GM19099 (cell line): Measurements from ENCODE around the gene SEL1L3.

Experiments used
- POLR2A ChIP-seq: IDR thresholded peaks from 3 replicates; pipeline ENCODE4 v1.6.1; 2011; ENCODE audit warnings: low read depth; ENCODE audit not compliant: insufficient read length; ENCODE audit errors: extremely low read depth

SEL1L3 gene

GRCh38 chr4:25863831-25864418 is 1.1 kb upstream of the SEL1L3 start:
- TF ChIP-seq POLR2A = no peak

DNA sequence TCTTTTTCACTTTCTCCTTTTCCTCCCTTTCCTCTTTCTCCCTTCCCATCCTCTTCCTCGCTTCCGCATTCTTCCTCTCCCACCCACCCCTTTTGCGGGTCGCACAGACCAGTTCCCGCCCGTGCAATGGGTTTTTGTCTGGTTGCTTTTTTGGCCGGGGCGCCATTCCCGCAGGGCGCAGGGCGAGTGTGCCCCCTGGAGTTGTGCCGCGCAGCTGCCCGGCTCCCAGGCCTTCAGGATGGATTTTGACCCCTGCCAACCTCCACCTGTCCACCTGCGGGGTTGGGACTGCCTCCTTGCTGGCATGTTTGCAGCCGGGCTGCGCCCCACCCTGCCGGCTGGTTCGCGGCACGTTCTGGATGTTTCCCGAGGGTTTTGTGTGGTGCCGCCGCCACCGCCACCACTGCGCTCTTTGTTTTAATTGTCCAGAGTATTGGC is 578 bp upstream of the SEL1L3 start:
- TF ChIP-seq POLR2A = no peak

DNA sequence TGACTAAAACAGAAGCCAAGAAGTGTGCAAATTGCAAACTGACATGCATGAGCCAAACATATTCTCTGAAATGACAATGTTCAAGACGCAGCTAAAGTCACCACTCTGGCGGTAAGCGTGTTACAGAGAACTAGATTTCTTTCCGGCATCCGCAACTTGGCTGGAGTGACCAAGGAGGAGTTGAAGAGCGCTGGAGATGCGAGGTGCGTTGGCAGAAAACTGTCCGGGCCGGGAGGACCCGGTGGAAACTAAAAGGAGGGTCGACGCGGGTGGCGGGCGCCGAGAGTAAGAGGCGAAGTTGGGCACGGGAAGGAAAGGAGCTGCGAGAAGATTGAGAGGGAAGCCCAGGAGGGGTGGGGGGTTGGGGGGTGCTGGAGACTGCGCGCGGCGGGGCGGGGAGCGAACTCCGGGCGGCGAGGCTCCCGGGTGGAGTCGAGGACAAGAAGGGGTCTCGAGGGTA is 807 bp downstream of the SEL1L3 start:
- TF ChIP-seq POLR2A = no peak

- TF ChIP-seq POLR2A = no peak
Measured at GRCh38 chr4:25861280-25861950, 1.4 kb downstream of the SEL1L3 start.

DNA sequence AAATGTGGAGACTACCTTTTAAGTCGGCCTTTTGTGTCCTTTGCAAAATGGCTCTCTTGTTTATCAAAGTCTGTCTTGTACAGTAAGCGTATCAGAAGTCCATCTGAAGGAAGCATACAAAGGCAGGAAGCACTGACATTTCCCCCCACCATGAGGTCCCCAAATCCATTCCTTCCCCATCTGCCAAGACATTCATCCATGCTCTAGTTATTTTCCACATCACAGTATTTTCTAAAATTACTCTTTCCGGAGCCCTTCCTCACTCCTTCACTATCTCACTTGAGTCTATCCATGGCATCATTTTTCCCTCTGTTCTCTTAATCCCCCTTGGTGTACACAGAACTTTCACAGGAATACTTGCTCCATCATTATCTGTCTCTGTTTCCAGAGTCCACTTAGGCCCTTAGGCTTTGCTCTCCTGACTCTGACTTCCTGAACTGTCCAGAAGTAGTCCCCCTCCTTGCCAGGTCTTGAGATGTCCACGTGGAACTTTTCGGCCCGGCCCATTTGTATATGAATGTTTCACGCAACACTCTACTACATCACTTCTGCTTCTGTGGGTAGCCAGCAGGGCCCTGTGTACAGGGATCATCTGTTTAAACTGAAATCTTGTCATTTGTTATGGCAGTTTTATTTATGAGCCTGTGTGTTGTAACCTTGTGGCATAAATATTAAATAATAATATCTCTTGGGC is 2.1 kb downstream of the SEL1L3 start:
- no peak for TF ChIP-seq POLR2A

GRCh38 chr4:25859429-25860148 is 3.2 kb downstream of the SEL1L3 start:
- no peak for TF ChIP-seq POLR2A

DNA sequence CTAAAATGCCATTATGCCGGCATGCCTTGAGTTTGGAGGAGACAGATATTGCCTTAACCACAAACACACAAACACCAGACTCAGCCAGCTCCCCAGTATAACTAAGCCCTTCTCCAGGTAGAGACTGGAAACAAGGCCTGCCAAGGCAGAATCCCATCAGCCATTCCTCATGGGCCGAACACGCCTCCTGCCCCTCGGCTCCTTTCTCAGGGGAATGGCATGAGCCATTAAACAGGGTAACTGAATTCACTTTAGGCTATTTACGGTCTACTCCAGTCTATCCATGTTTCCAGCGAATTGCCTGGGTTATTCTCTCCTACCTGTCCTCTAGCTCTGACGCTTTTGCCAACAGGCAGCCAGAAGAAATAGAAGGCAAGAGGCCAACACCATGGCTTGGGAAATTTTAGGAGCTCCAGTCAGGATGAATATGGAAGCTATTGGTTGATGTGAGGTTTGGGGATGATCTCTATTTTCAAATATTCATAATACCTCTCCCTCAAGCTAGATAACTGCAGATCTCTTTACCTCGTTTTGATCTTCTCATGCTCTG is 4.9 kb downstream of the SEL1L3 start:
- TF ChIP-seq POLR2A = no peak

GRCh38 chr4:25857403-25857802 is 5.4 kb downstream of the SEL1L3 start:
- no peak for TF ChIP-seq POLR2A

DNA sequence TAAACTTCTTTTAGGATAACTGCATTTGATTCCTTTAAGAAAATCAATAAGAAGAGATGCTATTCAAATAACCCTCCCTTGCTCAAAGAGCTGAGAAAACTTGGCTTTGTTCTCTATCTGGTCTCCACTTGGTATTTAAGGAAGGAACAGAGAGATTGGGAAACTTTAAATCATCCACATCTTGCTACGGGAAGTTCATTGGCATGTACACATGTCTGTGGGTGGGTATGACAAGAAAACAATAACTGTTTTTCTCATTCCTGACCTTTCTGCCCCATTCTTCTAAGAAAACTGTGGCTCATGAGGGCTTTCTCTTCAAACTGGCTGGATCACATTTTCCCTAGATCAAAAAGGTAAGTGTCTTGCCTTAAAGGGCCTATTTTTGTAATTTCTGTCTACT is 6.0 kb downstream of the SEL1L3 start:
- TF ChIP-seq POLR2A = no peak

- no peak for TF ChIP-seq POLR2A
Measured at GRCh38 chr4:25852103-25852502, 10.7 kb downstream of the SEL1L3 start.

GRCh38 chr4:25847329-25847728 is 15.5 kb downstream of the SEL1L3 start:
- no peak for TF ChIP-seq POLR2A

- no peak for TF ChIP-seq POLR2A
Measured at GRCh38 chr4:25845841-25846653, 16.7 kb downstream of the SEL1L3 start.

- TF ChIP-seq POLR2A = no peak
Measured at GRCh38 chr4:25844961-25845712, 17.7 kb downstream of the SEL1L3 start.

DNA sequence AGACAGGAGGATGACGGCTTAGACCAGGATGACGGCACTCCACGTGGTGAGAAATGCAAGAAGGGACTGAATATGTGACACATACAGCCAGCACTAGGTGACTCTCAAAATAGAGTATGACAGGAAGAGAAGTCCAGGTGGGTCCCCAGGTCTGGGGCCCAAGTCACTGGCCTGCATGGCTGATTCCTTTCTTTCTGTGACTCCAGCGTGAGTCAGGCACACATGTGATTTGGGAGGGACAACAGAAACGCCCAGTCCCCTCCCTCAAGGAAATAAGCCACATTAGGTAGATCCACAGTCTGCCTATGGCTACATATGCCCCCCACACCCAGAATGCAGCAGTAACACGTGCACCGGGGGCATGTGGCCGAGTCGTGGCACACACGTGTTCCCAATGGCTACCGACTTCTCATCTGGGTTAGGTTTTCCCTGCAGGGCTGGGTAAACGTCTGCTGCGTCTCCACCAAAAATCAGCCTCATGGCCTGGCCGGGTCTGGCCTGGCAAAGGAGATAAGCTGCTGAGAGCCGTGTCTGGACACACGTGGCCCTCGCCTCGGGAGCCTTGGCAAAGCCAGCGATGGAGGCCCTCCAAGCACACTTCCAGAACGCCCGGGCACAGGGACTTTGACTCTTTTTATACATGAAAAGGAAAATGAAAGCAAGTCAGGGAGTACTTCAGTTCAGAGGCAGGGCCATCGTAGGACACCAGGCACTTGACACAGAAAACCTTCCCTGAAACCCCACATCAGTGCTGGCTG is 19.3 kb downstream of the SEL1L3 start:
- TF ChIP-seq POLR2A = no peak
